GM21723 (cell line): ENCODE data around the gene GIPC3.

ENCODE experiments used
- ATAC-seq: cut with Tn5 transposase; IDR thresholded peaks from one replicate; pipeline ENCODE4 v1.9.1; 2021; ENCODE audit warnings: mild to moderate bottlenecking, moderate library complexity; ENCODE audit not compliant: unreplicated experiment

GIPC3 gene

GRCh38 chr19:3604227-3604986, 19.1 kb downstream of the GIPC3 start:
- no peak for ATAC-seq

DNA sequence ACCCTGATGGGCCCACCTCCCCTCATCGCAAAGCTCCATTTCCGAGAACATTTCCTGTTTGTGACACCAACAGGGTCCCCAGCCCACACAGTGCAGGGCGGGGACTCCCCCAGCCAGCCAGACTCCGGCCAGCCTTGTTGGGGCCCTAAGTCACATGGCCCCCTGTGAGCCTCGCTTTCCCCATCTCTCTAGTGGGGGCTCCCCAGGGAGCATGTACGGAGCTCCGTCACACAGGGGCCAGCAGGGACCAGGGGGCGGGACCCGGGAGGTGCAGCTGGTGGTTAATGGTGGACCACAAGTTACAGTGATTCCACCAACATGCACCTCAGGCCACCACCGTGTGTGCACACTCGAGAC, 19.7 kb downstream of the GIPC3 start:
- ATAC-seq = no peak

DNA sequence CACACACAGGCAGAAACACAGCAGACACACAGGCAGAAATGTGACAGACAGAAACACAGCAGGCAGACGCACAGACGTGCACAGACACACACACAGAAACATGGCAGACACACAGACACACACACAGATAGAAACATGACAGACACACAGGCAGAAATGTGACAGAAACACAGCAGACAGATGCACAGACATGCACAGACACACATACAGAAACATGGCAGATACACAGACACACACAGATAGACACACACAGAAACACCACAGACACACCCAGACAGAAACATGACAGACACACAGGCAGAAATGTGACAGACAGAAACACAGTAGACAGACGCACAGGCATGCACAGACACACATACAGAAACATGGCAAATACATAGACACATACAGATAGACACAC, 20.1 kb downstream of the GIPC3 start:
- ATAC-seq = no peak

DNA sequence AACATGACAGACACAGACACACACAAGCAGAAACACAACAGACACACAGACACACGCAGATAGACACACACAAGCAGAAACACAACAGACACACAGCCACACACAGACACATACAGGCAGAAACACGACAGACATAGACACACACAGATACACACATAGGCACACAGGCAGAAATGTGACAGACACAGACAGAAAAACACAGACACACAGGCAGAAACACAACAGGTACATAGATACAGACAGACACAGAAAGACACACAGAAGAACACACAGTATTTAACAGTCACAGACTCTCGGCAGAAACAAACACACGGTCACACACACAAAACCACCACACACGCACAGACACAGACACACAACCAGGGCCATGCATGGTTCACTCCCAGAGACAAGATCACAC, 20.5 kb downstream of the GIPC3 start:
- no peak for ATAC-seq

- no peak for ATAC-seq
Observed at GRCh38 chr19:3606174-3606689, 21.0 kb downstream of the GIPC3 start.

GRCh38 chr19:3606690-3607289, 21.5 kb downstream of the GIPC3 start, which contains the start of gene TBXA2R:
TBXA2R (minus strand) TSS chr19:3606875; CDS start chr19:3600634, 6,241 bp downstream.
- no peak for ATAC-seq

GRCh38 chr19:3607303-3608078, 22.2 kb downstream of the GIPC3 start:
- ATAC-seq = no peak

- no peak for ATAC-seq
Observed at GRCh38 chr19:3608079-3608641, 22.9 kb downstream of the GIPC3 start.

DNA sequence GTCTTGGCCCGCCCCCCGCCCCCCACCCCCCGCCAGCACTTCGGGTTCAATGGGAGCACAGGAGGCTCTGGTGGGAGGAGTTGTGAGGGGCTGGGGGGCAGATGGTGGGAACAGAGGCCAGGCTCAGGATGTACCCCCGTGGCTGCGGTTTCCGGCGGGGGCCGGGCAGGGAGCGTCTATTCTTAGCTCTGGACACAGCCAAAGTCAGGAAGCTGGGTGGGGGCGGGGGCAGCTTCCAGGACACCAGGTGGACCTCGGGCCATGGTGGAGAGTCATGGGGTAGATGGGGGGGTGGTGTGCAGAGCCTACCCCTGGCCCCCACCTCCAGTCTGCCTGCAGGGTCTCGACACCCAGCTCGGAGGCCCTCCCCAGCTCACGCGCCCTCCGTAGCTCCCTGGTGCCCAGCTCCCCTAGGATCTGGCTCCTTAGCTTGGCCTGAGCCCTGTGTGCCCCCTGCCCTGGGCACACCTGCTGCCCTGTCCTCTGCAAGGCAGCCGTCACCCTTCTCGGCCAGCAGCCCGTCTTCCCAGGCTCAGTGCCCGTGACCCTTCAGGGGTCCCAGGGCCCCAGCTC, 23.6 kb downstream of the GIPC3 start:
- no peak for ATAC-seq

DNA sequence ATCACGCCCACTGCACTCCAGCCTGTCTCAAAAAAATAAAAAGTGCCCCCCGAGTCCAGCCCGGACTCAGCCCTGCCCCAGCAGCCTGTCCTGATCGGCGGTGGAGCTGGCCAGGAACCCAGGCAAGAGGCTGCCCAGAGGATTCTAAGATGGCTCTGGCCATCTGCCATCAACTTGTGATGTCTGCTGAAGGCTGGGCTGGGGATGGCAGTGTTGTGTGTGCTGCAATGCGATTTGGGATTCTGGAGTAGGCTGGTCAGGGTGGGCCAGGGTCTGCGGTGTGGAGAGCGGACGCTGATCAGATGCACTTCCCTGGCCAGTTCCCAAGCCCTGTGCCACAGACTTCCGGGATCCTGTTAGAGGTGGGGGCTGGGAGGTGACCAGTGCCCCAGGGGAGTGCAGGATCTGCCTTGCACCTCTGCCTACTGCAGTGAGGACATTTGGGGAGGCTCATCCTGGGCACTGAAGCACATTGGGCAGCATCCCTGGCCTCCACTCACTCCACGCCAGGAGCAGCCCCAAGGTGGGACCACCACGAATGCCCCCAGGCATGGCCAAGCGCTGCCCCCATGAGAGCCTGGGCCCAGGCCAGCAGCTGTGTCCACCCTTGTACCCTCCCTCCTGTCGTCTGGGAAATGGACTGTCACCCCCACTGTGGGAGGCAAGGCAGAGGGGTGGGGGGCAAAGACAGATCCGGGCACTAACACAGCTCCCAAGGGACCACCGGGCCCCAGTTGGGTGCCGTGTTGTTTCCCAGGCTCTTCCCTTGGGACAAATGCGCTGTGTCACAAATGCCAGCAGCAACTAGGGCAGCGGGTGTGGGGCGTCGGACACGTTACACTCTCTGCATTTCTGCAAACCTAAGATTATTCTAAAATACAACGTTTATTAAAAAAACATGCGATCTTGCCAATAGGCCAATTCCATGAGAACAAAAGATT, 24.8 kb downstream of the GIPC3 start:
- no peak for ATAC-seq

- ATAC-seq = no peak
Observed at GRCh38 chr19:3610745-3611717, 25.8 kb downstream of the GIPC3 start.

- no peak for ATAC-seq
Observed at GRCh38 chr19:3611841-3612240, 26.6 kb downstream of the GIPC3 start.

GRCh38 chr19:3612330-3612729, 27.1 kb downstream of the GIPC3 start:
- no peak for ATAC-seq

GRCh38 chr19:3612901-3613741, 27.8 kb downstream of the GIPC3 start:
- ATAC-seq = no peak

GRCh38 chr19:3613818-3614661, 28.8 kb downstream of the GIPC3 start:
- ATAC-seq = no peak

DNA sequence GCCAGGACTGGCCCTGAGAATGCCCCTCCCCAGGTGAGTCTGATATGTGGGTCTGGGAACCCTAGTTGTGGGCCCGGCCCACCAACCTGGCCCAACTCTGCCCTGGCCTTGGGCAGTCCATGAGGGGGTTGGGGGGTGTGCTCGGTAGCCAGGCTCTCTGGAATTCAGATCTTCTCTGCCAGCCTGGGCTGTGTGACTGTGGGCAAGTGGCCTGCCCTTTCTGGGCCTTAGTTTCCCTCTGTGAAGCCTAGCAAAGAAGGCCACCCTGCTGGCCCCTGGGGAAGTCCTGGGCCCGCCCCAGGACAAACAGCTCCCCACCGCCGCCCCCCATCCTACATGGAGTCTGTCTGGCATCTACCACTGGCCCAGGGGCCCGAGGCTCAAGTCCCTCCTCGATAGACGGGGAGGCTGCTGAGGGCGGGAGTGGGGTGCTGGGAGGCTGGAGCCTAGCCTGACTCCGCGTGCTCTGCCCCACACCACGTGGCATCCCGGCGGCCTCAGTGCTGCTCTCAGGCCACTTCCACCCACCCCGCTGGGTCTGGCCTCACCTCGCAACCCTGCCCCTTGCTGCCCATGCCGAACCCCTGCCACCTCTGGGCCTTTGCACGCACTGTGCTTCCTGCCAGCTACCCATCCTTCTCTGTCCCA, 29.7 kb downstream of the GIPC3 start:
- ATAC-seq = no peak
